Measurements from ENCODE around the gene ZNF160.
"Not testable (repeated sequence)": the region's sequence is repeated elsewhere in the genome, so short reads cannot be mapped to it uniquely, and the experiment has no call there.

The ZNF160 gene

DNA sequence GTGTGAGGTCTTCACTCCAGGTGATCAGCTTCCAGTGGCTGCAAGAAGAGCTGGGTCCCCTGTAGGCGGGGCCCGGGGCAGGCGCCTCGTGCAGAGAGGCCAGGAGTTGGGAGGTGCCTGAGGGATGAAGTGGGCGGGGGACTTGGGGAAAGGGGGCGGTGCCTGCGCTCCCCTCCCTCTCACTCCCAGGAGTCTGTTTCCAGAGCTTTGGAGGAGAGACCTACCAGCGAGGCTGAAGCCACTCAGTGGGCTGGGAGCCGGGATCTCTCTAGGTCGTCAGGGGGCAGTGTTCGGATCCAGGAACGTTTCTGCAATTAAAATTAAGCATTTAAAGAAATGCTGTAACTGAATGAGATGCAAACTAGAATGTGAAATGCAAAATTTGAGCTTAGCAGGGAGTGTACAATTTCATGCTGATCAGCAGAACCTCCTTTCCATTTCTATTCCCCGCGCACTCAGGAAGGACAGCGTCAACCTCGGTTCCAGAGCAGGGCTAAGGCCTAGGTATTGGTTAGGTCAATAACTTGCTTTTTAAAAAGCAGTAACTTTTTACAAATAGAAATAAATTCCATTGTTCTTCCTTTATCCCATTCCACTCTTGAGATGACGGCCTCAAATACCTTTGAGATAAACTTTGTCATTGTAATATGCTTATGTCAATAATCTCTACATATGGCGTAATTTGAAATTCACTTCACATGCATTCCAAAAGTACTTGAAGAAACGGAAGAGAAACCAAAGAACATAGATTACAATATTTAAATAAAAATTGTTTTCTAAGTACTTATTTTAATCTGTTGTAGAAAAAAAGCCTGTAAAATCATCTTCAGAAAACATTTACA is 11.6 kb downstream of the ZNF160 start:
- DNase-seq: no peak

DNA sequence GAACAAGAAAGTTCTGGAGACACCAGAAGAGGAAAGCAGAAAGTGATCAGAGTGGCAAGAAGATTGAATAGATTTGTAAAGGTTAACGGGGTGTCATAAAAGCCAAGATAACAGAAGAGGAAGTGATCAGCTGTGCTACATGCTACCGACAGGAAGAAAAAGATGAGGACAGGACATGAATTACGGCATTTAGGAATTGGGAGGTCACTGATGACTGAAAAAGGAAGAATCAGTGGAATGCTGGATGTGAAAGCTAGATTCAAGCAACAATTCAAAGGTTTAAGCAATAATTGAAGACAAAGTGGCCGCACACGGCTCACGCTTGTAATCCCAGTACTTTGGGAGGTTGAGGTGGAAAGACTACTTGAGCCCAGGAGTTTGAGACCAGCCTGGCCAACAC is 15.1 kb downstream of the ZNF160 start:
- no peak for DNase-seq

DNA sequence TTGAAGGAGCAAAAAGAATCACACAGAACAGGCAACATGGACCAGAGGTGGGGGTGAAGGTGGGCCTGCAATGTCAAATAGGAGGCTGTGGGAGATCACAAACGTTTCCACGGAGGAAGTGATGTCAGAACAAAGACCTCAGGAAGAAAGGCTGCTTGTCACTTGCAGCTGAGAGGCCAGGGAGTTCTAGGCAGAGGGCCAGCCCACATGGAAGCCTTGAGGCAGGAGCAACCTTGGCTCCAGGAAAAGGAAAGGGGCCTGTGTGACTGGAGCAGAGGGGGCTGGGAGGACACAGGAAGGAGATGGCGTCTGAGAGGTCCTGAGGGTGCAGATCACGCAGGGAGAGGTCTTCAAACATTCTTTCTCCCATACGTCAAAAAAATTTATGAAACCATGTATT is 16.3 kb downstream of the ZNF160 start:
- DNase-seq: no peak

DNA sequence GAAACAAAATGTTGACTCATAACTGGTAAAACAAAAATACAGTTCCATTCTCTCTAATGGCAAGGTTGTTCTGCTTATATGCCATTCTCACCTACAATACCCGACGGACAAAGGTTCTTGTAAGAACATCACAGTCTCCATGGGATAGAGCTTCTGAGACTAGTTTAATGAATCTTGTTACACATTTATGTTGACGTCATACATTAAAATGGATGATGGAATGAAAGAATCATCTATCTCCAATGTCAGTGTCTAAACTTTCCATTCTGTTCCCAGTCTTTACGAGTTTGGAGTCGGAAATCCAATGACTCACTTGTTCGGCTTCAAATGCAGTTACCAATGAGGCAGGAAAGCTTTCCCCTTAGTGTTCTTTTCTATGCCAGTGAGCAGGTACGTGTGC is 17.7 kb downstream of the ZNF160 start:
- no peak for DNase-seq

DNA sequence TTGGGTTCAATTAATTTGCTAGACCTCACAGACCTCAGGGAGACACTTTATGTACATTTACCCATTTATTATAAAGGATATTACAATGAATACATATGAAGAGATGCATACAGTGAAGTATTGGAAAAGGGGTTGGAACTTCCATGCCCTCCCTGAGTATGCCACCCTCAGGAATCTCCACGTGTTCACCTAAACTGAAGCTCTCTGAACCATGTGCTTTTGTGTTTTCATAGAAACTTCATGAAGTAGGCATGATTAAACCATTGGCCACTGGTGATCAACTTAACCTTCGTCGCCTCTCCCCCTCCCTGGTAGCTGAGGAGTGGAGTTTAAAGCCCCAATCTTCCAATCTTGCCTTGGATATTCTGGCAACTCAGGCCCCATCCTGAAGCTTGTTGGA is 20.3 kb downstream of the ZNF160 start:
- DNase-seq: no peak

DNA sequence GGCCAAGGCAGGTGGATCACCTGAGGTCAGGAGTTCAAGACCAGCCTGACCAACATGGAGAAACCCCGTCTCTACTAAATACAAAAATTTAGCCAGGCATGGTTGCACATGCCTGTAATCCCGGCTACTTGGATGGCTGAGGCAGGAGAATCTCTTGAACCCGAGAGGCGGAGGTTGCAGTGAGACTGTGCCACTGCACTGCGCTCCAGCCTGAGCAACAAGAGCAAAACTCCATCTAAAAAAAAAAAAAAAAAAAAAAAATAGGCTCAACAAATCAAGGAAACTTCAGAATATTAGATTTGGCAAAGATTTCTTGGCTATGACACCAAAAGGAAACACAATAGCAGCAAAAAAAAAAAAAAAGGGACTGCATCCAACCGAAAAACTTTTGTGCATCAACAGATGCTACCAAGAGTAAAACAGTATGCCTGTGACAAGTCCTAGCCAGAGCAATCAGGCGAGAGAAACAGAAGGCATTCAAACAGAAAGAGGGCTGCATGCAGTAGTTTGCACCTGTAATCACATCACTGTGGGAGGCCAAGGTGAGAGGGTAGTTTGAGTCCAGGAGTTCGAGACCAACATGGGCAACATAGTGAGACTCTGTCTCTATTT is 23.8 kb downstream of the ZNF160 start:
- DNase-seq: no peak

DNA sequence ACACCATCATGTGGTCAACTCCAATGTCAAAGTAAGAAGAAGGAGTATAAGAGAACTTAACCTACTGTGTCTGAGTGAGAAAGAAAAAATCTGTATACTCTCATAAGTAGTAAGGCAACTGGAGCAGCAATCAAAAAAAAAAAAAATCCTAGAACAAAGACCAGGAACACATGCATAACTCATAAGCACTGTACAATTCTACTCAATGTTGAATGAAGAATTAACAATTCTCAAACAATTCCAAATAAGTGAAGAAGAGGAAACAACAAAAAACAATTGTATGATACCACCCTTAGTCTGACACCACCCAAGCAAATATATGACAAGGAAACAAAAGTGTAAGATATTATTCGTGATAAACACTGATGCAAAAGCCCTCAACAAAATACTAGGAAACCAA is 24.6 kb downstream of the ZNF160 start:
- DNase-seq: no peak

DNA sequence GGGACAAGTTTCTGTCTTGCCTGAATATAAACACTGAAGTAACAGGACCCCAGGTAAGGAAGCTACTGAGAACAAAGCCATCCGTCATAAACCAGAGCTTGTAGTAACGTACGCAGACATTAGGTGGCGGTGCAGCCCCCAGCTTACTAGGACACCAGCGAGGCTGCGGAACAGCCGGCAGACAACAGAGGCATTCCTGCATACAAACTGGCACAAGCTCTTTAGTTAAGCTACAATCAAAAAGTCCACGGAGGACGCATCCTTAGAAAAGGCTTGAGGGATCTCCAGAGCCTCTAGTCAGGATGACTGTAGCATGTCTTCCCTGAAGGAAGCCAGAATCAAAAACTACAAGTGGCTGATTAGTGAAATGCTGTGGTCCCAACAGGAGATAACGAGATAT is 26.2 kb downstream of the ZNF160 start:
- no peak for DNase-seq

DNA sequence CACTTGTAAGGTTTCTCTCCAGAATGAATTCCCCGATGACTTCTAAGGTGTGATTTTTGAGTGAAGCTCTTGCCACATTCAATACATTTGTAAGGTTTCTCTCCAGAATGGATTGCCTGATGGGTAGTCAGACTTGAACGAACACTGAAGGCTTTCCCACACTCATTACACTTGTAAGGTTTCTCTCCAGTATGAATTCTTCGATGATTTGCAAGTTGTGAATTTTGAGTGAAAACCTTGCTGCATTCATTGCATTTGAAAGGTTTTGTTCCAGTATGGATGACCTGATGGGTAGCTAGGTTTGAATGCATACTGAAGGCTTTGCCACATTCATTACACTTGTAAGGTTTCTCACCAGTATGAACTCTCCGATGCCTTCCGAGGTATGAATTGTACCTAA is 34.4 kb downstream of the ZNF160 start:
- DNase-seq: no peak

DNA sequence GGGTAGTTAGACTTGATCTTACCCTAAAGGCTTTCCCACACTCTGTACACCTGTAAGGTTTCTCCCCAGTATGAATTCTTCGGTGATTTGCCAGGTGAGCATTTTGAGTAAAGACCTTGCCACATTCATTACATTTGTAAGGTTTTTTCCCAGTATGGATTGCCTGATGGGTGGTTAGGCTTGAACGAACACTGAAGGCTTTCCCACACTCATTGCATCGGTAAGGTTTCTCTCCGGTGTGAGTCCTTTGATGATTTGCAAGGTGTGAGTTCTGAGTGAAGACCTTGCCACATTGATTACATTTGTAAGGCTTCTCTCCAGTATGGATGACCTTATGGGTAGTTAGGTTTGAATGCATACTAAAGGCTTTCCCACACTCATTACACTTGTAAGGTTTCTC is 35.0 kb downstream of the ZNF160 start:
- no peak for DNase-seq

DNA sequence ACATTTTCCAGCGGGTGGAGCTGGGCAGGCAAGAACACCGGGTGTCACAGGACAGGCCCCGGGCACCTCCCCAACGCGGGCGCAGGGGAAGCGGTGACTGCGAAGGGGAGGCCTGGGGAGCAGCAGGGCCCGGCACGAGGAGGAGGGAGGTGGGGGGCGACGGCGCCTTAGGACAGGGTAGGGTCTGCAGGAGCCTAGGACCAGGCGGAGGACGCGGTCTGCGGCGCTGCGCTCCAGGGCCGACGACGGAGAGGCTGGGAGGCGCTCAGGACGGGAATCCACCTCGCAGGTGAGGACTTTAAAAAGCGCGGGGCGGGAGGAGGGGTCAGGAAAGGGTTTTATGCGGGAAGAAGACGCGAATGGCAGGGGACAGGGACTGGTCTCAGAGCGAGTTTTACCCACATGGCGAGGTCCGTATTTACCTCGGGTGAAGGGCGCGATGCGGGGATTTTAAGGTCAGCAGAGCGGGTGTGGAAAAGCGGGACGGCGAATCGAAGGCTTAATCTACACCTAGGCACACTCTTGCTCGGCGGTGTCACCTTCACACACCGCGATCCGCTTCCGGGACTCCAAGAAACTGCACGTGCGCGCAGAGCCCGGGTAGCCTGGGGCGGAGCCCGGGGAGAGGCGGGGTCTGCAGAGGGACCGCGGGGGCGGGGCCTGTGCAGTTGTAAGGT is 45.2 kb downstream of the ZNF160 start:
- DNase-seq: no peak

DNA sequence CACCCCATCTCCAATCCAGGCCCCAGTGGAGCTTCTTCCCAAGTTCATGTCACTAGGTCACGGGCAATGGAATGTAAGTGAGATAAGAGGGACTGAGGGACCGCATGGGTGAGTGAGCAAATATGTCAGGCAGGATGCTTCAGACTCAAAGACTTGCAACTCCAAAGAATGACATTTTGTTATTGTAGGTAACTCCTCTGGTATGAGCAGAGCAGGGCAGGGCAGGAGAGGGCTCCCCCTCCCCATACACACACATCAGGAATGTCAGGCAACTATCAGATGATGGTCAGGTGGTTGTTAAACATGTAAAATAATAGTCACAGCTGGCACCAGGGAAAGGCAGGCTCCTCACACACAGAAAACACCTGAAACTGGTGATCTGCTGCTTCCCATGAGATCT is 48.1 kb downstream of the ZNF160 start:
- no peak for DNase-seq

DNA sequence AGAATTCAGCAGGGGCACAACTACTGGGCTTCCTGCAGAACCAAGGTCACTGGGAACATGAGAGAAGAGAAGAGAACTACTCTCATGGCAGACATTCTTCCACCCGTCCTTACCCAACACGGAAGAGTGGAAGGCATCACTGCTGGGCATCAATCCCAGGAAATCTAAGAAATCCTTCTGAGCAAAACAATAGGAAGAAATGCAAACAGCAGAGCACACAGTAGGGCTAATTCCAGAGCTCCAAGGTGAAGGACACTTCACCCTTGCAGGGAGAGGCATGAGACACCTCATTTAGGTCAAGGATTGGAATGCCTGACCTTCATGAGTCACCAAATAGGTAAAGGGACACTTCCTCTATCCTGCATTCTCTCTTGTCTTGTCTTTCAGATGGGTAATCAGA is 55.8 kb downstream of the ZNF160 start:
- DNase-seq: no peak

DNA sequence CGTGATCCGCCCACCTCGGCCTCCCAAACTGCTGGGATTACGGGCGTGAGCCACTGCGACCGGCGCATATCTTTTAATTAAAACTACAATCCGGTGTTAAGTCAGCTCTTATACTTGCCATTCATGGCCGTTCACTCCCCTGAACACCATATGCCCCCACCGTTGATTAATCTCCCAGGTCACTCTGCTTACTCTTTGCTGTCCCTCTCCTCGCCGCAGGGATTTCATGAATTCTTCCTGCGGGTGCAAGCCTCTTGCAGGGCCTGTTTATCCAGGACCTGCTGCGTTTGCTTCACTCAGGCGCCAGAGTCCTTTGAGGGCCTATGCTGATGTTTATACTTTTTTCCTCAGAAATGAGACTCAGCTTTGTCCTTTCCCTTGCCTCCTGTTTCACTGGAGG is 57.7 kb downstream of the ZNF160 start:
- no peak for DNase-seq

DNA sequence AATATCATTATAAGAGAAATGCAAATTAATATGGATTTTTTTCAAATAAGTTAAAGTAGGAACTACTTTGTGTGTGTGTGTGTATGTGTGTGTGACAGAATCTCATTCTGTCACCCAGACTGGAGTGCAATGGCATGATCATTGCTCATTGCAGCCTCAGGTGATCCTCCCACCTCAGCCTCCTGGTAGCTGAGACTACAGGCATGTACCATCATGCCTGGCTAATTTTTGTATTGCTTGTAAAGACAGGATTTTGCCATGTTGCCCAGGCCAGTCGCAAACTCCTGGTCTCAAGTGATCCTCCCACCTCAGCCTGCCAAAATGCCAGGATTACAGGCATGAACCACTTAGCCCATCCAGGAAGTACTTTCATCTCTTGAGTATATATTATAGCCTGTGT is 61.9 kb downstream of the ZNF160 start:
- DNase-seq: no peak

DNA sequence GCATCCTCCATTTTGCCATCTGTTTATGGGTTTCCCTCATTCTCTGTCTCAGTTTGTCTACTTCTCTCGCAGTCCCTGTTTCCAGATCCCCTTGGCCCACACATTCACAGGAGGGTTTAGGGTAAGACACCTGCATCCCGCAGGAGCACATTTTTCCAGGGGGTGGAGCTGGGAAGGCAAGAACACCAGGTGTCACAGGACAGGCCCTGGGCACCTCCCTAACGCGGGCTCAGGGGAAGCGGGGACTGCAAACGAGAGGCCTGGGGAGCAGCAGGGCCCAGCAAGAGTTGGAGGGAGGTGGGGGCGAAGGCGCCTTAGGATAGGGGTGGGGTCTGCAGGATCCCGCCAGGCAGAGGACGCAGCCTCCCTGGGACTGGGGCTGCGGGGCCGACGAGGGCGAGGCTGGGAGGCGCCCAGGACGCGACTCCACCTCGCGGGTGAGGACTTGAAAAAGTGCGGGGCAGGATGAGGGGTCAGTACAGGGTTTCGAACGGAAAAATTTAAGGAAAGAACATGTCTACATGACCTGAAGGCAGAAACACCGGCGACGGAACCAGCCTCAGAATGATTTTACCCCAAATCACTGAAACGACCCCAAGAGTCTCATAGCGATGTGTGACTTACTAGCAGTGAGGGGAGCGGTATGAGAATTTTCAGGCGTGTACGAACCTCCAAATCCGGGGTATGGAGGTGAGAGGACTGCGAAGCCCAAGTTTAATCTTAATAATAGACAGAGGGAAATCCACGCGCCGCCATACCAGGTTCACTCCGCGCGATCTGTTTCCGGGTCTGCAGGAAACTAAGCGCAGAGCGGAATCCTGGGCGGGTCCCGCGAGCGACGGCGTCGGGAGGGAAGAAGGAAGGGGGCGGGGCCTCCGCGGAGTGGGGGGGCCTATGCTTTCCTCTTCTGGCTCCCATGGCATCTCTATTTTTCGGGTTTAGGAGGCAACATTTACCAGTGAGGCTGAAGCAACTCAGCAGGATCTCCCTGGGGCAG is 65.8 kb downstream of the ZNF160 start:
- DNase-seq: no peak

DNA sequence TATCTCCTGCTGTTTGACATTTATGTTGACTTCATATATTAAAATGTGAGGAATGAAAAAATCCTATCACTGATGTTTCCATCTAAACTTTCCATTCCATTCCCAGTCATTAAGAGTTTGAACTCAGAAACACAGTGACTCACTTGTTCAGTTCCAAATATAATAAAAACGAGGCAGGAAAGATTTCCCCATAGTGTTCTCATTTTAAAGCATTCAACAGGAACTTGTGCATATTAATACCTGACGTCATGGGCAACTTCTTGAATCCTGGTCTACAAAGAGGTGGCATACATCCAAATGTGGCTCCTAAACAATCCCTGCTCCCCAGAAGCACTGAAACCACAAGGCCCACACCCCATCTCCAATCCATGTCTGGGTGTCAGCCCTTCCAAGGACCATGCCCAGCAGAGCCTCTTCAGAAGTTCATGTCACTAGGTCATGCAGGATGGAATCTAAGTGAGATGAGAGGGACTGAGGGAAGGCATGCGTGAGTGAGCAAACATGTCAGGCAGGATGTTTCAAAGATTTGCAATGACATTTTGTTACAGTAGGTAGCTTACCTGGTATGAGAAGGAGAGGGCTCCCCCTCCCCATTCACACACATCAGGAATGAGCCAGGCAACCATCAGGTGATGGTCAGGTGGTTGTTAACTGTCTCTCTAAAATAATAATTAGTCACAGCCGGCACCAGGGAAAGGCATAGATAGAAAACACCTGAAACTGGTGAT is 68.1 kb downstream of the ZNF160 start:
- no peak for DNase-seq

DNA sequence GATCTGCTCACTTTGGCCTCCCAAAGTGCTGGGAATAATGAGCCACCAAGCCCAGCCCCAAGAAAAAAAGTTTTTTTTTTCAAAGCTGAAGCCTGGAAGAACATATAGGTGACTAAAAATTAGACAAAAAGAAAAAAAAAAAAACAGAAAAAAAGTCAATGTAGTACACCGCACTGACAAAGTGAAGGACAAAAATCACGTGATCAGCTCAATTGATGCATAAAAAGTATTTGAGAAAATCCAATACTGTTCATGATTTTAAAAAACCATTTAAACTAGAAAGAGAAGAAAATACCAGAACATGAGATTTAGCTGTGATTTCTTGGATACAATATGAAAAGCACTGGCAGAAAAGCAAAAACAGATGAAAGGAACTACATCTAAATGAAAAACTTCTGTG is 69.2 kb downstream of the ZNF160 start:
- no peak for DNase-seq

DNA sequence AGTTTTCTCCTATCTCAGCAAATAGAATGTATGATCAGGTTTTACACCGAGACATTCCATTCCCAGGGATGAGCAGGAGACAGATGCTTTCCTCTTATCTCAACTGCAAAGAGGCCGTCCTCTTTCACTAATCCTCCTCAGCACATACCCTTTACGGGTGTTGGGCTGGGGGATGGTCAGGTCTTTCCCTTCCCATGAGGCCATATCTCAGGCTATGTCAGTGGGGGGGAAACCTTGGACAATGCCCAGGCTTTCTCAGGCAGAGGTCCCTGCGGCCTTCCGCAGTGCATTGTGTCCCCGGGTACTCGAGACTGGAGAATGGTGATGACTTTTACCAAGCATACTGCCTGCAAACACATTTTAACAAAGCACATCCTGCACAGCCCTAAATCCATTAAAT is 74.9 kb downstream of the ZNF160 start:
- DNase-seq: not testable (repeated sequence)

DNA sequence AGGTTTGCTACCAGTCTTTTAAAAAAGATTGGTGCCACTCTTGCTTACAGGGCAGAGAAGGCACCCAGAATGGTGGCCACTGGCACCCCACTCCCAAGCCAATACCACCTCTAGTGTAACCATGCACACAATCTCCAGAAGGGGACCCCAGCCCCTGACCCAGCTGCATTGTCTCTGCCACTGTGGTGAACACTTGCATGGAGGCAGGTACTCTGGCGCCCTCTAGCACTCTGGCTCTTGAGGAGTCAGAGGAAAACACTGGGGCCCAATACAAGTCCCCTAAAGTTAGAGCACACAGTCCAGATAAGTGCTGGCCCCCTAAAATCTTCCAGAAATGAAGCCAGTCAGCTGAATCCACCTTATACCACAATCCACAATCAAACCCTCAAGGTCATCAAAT is 83.5 kb downstream of the ZNF160 start:
- DNase-seq: no peak

All from NCI-H2081 treated with DMSO at 0.1 percent for 48 hours (cell line).